ENCODE data around the gene ACBD4.

- TF ChIP-seq POLR2A (IDR thresholded peaks at IDR 0.05; ENCODE audit: low read length) (no peak), GATA1 (IDR thresholded peaks at IDR 0.05; ENCODE audit: low read depth, low read length) (no peak)
Observed at GRCh38 chr17:45117848-45118646, 17.4 kb upstream of the ACBD4 start.

Measured in erythroblast (primary cell).